HCT116 (cell line): ENCODE data around the gene CXXC5. TPM values are rescaled to one million over a fixed set of nuclear protein-coding genes. Genes with fewer than 3 reads are reported as not detected.

ENCODE experiments used
- ATAC-seq: fragments of 200-7000 bp; cut with Tn5 transposase; 2 replicates; pipeline ENCODE4 v1.9.1; 2020; ENCODE audit warnings: mild to moderate bottlenecking, moderate library complexity
- BruUV-seq: library from RNA; stranded (reverse); fragments of 400-500 nt; replicated peaks from 2 replicates; lab custom pipeline; 2021; lab: Mats Ljungman, UMichigan
- CTCF ChIA-PET: fragments of 300-600 bp; sonication (Branson Sonifier 250); formaldehyde crosslinking; loops from one replicate; lab custom pipeline; 2021; ENCODE audit warnings: antibody characterized with exemption; lab: Charles Lee
- POLR2A ChIA-PET: fragments of 300-600, 350-600 bp; sonication (Branson Sonifier 250); formaldehyde crosslinking; loops from one replicate; lab custom pipeline; 2021; ENCODE audit warnings: antibody characterized with exemption; lab: Charles Lee
- RAD21 ChIA-PET, 2 experiments: fragments of 300-600 bp; sonication (Branson Sonifier 250); formaldehyde crosslinking; loops; one replicate each; lab custom pipeline; 2023; ENCODE audit warnings: low total read pairs in 2 of 2; ENCODE audit not compliant: uncharacterized antibody in 2 of 2, unreplicated experiment in 2 of 2, low non-redundant PET in 1 of 2; lab: Charles Lee
- DNase-seq: peaks from one replicate; pipeline ENCODE4 v3.0.0-alpha.2; 2010; ENCODE audit warnings: low read depth, low spot score
- H2AFZ ChIP-seq: fragments of 200-600 bp; shearing (Covaris generic), sonication (generic); 2 replicates; pipeline ENCODE4 v1.6.1; 2017; ENCODE audit warnings: low read depth, mixed run types, mixed read lengths, antibody characterized with exemption, low read length; ENCODE audit not compliant: poor library complexity, severe bottlenecking
- H3K27ac ChIP-seq: 2 replicates; pipeline ENCODE4 v1.5.1; 2012; ENCODE audit warnings: low read depth, low read length
- H3K27me3 ChIP-seq: fragments of 200-600 bp; sonication (generic); 2 replicates; pipeline ENCODE4 v1.6.1; 2016; ENCODE audit warnings: mixed run types, low read length, mixed read lengths; ENCODE audit not compliant: insufficient read depth
- H3K36me3 ChIP-seq, 2 experiments: fragments of 200-500 bp in 1 of 2; fragments of 200-600 bp in 1 of 2; sonication (Bioruptor generic) in 1 of 2; sonication (generic) in 1 of 2; 2 replicates each; pipeline versions ENCODE4 v1.5.1 to v1.6.1; 2014 to 2016; ENCODE audit warnings: low read length in 2 of 2, inconsistent platforms in 1 of 2, mixed read lengths in 1 of 2, mixed run types in 1 of 2; ENCODE audit not compliant: insufficient read depth in 2 of 2, control insufficient read depth in 1 of 2
- H3K4me1 ChIP-seq, 2 experiments: fragments of 200-600 bp in 1 of 2; sonication (generic) in 1 of 2; 2 replicates each; pipeline versions ENCODE4 v1.5.1 to v1.6.1; 2012 to 2017; ENCODE audit warnings: low read length in 2 of 2, inconsistent platforms in 1 of 2, mild to moderate bottlenecking in 1 of 2, mixed read lengths in 1 of 2, mixed run types in 1 of 2, moderate library complexity in 1 of 2; ENCODE audit not compliant: insufficient read depth in 2 of 2, control insufficient read depth in 1 of 2
- H3K4me2 ChIP-seq: fragments of 200-600 bp; sonication (generic); 2 replicates; pipeline ENCODE4 v1.6.1; 2017; ENCODE audit warnings: mixed run types, low read length, mixed read lengths
- H3K4me3 ChIP-seq, 2 experiments: fragments of 200-600 bp in 1 of 2; sonication (generic) in 1 of 2; replicated peaks in 1 of 2; 2 replicates each; pipeline ENCODE4 v1.5.1; 2011 to 2016; ENCODE audit warnings: low read length in 2 of 2, control low read depth in 1 of 2, low read depth in 1 of 2, mild to moderate bottlenecking in 1 of 2, mixed read lengths in 1 of 2, mixed run types in 1 of 2
- H3K79me2 ChIP-seq: fragments of 200-600 bp; sonication (generic); 2 replicates; pipeline ENCODE4 v1.6.1; 2017; ENCODE audit warnings: mild to moderate bottlenecking, mixed run types, low read length, moderate library complexity, mixed read lengths; ENCODE audit not compliant: insufficient read depth
- H3K9ac ChIP-seq: fragments of 200-600 bp; sonication (generic); 2 replicates; pipeline ENCODE4 v1.6.1; 2016; ENCODE audit warnings: low read length, mixed read lengths
- H3K9me2 ChIP-seq: fragments of 200-600 bp; sonication (generic), shearing (Covaris generic); 2 replicates; pipeline ENCODE4 v1.6.1; 2017; ENCODE audit warnings: mixed run types, mild to moderate bottlenecking, moderate library complexity; ENCODE audit not compliant: insufficient read depth
- H3K9me3 ChIP-seq, 2 experiments: fragments of 200-500 bp in 1 of 2; fragments of 200-600 bp in 1 of 2; sonication (Bioruptor generic) in 1 of 2; sonication (generic) in 1 of 2; 2 replicates each; pipeline ENCODE4 v1.6.1; 2014 to 2017; ENCODE audit warnings: low read length in 2 of 2, mixed read lengths in 2 of 2, inconsistent platforms in 1 of 2, low read depth in 1 of 2, mild to moderate bottlenecking in 1 of 2, mixed run types in 1 of 2, moderate library complexity in 1 of 2; ENCODE audit not compliant: control insufficient read depth in 1 of 2, insufficient read depth in 1 of 2
- H4K20me1 ChIP-seq: fragments of 200-600 bp; sonication (generic), shearing (Covaris generic); 2 replicates; pipeline ENCODE4 v1.6.1; 2017; ENCODE audit warnings: mixed run types, mild to moderate bottlenecking, moderate library complexity; ENCODE audit not compliant: insufficient read depth
- CBX3 ChIP-seq: IDR thresholded peaks from 2 replicates; pipeline ENCODE4 v1.6.1; 2012; ENCODE audit warnings: low read depth
- CEBPB ChIP-seq: IDR thresholded peaks from 2 replicates; pipeline ENCODE4 v1.6.1; 2012; ENCODE audit warnings: low read depth
- CTCF ChIP-seq, 3 experiments: fragments of 200-600 bp in 1 of 3; sonication (generic) in 1 of 3; IDR thresholded peaks in 2 of 3; conservative IDR thresholded peaks in 1 of 3; 2 replicates each; pipeline ENCODE4 v1.5.1; 2012 to 2017; ENCODE audit warnings: low read depth in 2 of 3, low read length in 2 of 3, antibody characterized with exemption in 1 of 3, borderline replicate concordance in 1 of 3, control low read depth in 1 of 3, mild to moderate bottlenecking in 1 of 3, mixed read lengths in 1 of 3, mixed run types in 1 of 3, moderate library complexity in 1 of 3; ENCODE audit not compliant: insufficient read depth in 1 of 3
- ELF1 ChIP-seq: IDR thresholded peaks from 2 replicates; pipeline ENCODE4 v1.6.1; 2012; ENCODE audit warnings: low read depth, borderline replicate concordance
- EZH2 ChIP-seq: fragments of 200-600 bp; sonication (generic); IDR thresholded peaks from 2 replicates; pipeline ENCODE4 v1.6.1; 2017; ENCODE audit warnings: antibody characterized with exemption, mixed run types
- EZH2phosphoT487 ChIP-seq: fragments of 200-600 bp; IDR thresholded peaks from 2 replicates; pipeline ENCODE4 v1.6.1; 2018; ENCODE audit warnings: antibody characterized with exemption, borderline replicate concordance
- FOSL1 ChIP-seq: IDR thresholded peaks from 2 replicates; pipeline ENCODE4 v1.6.1; 2012; ENCODE audit warnings: low read depth
- MAX ChIP-seq: IDR thresholded peaks from 2 replicates; pipeline ENCODE4 v1.6.1; 2012
- POLR2A ChIP-seq: IDR thresholded peaks from 2 replicates; pipeline ENCODE4 v1.7.0; 2011; ENCODE audit warnings: borderline replicate concordance; ENCODE audit not compliant: insufficient read depth, insufficient read length; ENCODE audit errors: extremely low read depth
- RAD21 ChIP-seq: IDR thresholded peaks from 2 replicates; pipeline ENCODE4 v1.6.1; 2012; ENCODE audit warnings: low read depth, mild to moderate bottlenecking
- REST ChIP-seq: IDR thresholded peaks from 2 replicates; pipeline ENCODE4 v1.6.1; 2012; ENCODE audit warnings: low read depth
- SIN3A ChIP-seq: IDR thresholded peaks from 2 replicates; pipeline ENCODE4 v1.6.1; 2012; ENCODE audit warnings: low read depth
- SP1 ChIP-seq: IDR thresholded peaks from 2 replicates; pipeline ENCODE4 v1.6.1; 2012; ENCODE audit warnings: low read depth
- TCF7L2 ChIP-seq: IDR thresholded peaks from 2 replicates; pipeline ENCODE4 v1.7.0; 2011; ENCODE audit warnings: borderline replicate concordance, inconsistent platforms; ENCODE audit not compliant: insufficient read depth, insufficient read length; ENCODE audit errors: extremely low read depth
- YY1 ChIP-seq: IDR thresholded peaks from 2 replicates; pipeline ENCODE4 v1.6.1; 2011; ENCODE audit warnings: low read length, low read depth, moderate library complexity, mild to moderate bottlenecking; ENCODE audit not compliant: insufficient replicate concordance; ENCODE audit errors: extremely low read depth
- ZFX ChIP-seq: fragments of 450-650 bp; IDR thresholded peaks from 2 replicates; pipeline ENCODE4 v1.6.1; 2017
- ZNF274 ChIP-seq: fragments of 200-500 bp; sonication (Bioruptor generic); IDR thresholded peaks from 2 replicates; pipeline ENCODE4 v1.6.1; 2014; ENCODE audit warnings: mild to moderate bottlenecking, low read depth, low read length, inconsistent platforms
- intact Hi-C: fragments of 100-400 bp; cut with micrococcal nuclease; formaldehyde crosslinking; loops from 2 replicates; pipeline ENCODE4 v1.10.0; 2022
- total RNA-seq: library from RNA; stranded (reverse); gene quantifications from one replicate; pipeline ENCODE4 v1.2.1, GENCODE V29; 2021; ENCODE audit not compliant: unreplicated experiment

CXXC5 gene
- total RNA-seq, 1 experiment from 2014 or later: 43.1 TPM

GRCh38 chr5:139640421-139641115, 7.6 kb upstream of the CXXC5 start:
- Histone ChIP-seq H3K9me3 (no peaks in the 10 kb centered on the region), H3K9ac (no peak overlapping the region), H2AFZ (no peak overlapping the region), H3K79me2 (no peaks in the 10 kb centered on the region), H3K4me3 (no peak overlapping the region), H4K20me1 (no peaks in the 10 kb centered on the region), H3K36me3 (no peaks in the 10 kb centered on the region)
- ChIA-PET POLR2A (no interaction called here), RAD21 (no interaction called here), CTCF (no interaction called here)
- TF ChIP-seq YY1: no peak
- no peak for TF ChIP-seq ZFX
- no peak for TF ChIP-seq RAD21
- no peak for TF ChIP-seq SP1
- TF ChIP-seq TCF7L2: no peak
- TF ChIP-seq CEBPB: no peak
- TF ChIP-seq EZH2phosphoT487: no peak
- TF ChIP-seq CBX3: no peak
- TF ChIP-seq CTCF (IDR thresholded peaks at IDR 0.05 in 2 of 3, conservative IDR thresholded peaks at IDR 0.05 in 1 of 3; ENCODE audit: borderline replicate concordance in 1 of 3, insufficient read depth in 1 of 3, low read depth in 2 of 3, low read length in 2 of 3): no peak
- no peak for TF ChIP-seq POLR2A
- no peak for TF ChIP-seq SIN3A
- no peak for TF ChIP-seq EZH2
- no peak for TF ChIP-seq MAX
- no peak for TF ChIP-seq FOSL1
- no peak for TF ChIP-seq REST
- no peak for TF ChIP-seq ELF1
- TF ChIP-seq ZNF274: no peak
- TF ChIP-seq, all 23 proteins: peak for 0
- ATAC-seq (no peak), DNase-seq (no peak)
- BruUV-seq: no TSS peak
- peak overlapping the region; percentile 20; the same call in 1 of the 2 replicates for H3K4me2 ChIP-seq
- peaks cover 68 to 92% of the 10 kb centered on the region in 2 experiments for H3K4me1 ChIP-seq
- H3K9me2 ChIP-seq: no peaks in the 10 kb centered on the region
- no peaks in the 10 kb centered on the region for H3K27me3 ChIP-seq
- intact Hi-C loops: no loop called here
- H3K27ac ChIP-seq: no peak overlapping the region
